ENCODE results near the gene SNX25.

Gene SNX25

GRCh38 chr4:185213877-185214276, 4.5 kb downstream of the SNX25 start:
- TF ChIP-seq CTCF (IDR thresholded peaks at IDR 0.05; ENCODE audit: control insufficient read depth, extremely low read depth, insufficient read depth): no peak
- no peak overlapping the region for H3K4me3 ChIP-seq (ENCODE audit: low read depth, low read length)
- DNase-seq (ENCODE audit: low read depth): no peak

GRCh38 chr4:185215261-185215660, 5.9 kb downstream of the SNX25 start:
- no peak for DNase-seq (ENCODE audit: low read depth)
- H3K4me3 ChIP-seq (ENCODE audit: low read depth, low read length): no peak overlapping the region
- no peak for TF ChIP-seq CTCF (IDR thresholded peaks at IDR 0.05; ENCODE audit: control insufficient read depth, extremely low read depth, insufficient read depth)

DNA sequence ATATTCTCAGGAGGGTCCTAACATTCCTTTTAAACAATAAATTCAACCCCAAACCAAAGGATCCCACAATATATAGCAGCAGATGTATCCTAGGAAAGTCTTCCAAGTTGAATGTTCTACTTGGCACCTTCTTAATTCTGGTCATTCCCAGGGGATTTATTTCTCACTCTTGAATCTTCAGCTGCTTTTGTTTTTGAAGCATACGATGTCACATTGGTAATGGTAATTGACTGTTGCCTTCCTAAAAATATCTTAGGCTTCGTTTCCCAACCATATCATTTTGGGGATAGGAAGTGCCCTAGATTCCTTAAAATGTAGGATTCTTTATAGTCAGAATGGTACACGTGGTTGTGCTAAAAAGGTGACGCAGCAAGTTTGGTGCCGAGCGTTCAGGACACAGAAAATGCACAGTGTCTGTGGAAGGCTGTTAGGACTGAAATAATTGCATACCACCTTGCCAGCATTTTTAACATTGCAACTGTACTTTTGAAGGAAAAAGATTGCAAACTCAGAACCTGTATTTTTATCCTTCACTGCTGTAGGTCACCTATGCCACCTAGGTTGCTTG, 8.1 kb downstream of the SNX25 start:
- no peak for TF ChIP-seq CTCF (IDR thresholded peaks at IDR 0.05; ENCODE audit: control insufficient read depth, extremely low read depth, insufficient read depth)
- DNase-seq (ENCODE audit: low read depth): no peak
- no peak overlapping the region for H3K4me3 ChIP-seq (ENCODE audit: low read depth, low read length)

- TF ChIP-seq CTCF (IDR thresholded peaks at IDR 0.05; ENCODE audit: control insufficient read depth, extremely low read depth, insufficient read depth): no peak
- H3K4me3 ChIP-seq (ENCODE audit: low read depth, low read length): no peak overlapping the region
- no peak for DNase-seq (ENCODE audit: low read depth)
Observed at GRCh38 chr4:185218312-185218711, 8.9 kb downstream of the SNX25 start.

- peak; percentile 91 for DNase-seq (ENCODE audit: low read depth)
- TF ChIP-seq CTCF (IDR thresholded peaks at IDR 0.05; ENCODE audit: control insufficient read depth, extremely low read depth, insufficient read depth): no peak
- H3K4me3 ChIP-seq (ENCODE audit: low read depth, low read length): no peak overlapping the region
Observed at GRCh38 chr4:185219551-185220344, 10.3 kb downstream of the SNX25 start.

DNA sequence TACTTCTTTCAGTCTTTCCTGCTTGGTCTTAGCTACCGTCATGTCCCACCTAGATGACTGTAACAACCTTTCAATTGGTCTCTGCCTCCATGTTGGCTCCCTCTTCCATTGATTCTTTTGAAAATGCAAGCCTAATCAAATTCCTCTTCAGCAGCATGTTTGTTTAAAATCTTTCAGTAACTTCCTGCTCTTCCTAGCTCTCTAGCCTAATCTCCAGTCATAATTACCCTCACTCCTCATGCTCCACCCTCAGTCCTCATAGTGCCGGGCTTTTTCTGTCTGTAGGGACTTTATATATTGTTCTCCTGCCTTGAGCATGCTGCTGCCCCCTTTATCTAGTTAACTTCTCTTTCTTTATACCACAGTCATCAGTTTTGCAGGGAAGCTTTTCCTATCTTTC, 12.1 kb downstream of the SNX25 start:
- TF ChIP-seq CTCF (IDR thresholded peaks at IDR 0.05; ENCODE audit: control insufficient read depth, extremely low read depth, insufficient read depth): no peak
- H3K4me3 ChIP-seq (ENCODE audit: low read depth, low read length): no peak overlapping the region
- no peak for DNase-seq (ENCODE audit: low read depth)
